Measurements from ENCODE around the gene COPB2.
"Not testable (repeated sequence)": the region's sequence is repeated elsewhere in the genome, so short reads cannot be mapped to it uniquely, and the experiment has no call there.

The COPB2 gene

GRCh38 chr3:139389552-139390368 is at the start of gene COPB2:
Gene COPB2 (minus strand): TSS chr3:139389647. CDS start chr3:139389550, 97 bp downstream.
- FAIRE-seq, result peak; percentile 92

- no peak for FAIRE-seq
Observed at GRCh38 chr3:139434764-139435307, 45.4 kb upstream of the COPB2 start.

- no peak for FAIRE-seq
Observed at GRCh38 chr3:139434228-139434627, 44.8 kb upstream of the COPB2 start.

GRCh38 chr3:139433089-139433488 is 43.6 kb upstream of the COPB2 start:
- no peak for FAIRE-seq

- no peak for FAIRE-seq
Observed at GRCh38 chr3:139430493-139430892, 41.0 kb upstream of the COPB2 start.

- FAIRE-seq, result peak; percentile 79
Observed at GRCh38 chr3:139427283-139428060, 38.0 kb upstream of the COPB2 start.

- FAIRE-seq, result no peak
Observed at GRCh38 chr3:139425745-139426400, 36.4 kb upstream of the COPB2 start.

GRCh38 chr3:139423232-139423631 is 33.8 kb upstream of the COPB2 start:
- FAIRE-seq, result no peak

GRCh38 chr3:139421460-139421859 is 32.0 kb upstream of the COPB2 start:
- no peak for FAIRE-seq

- no peak for FAIRE-seq
Observed at GRCh38 chr3:139421040-139421439, 31.6 kb upstream of the COPB2 start.

GRCh38 chr3:139418144-139418543 is 28.7 kb upstream of the COPB2 start:
- FAIRE-seq, result no peak

- no peak for FAIRE-seq
Observed at GRCh38 chr3:139416275-139416674, 26.8 kb upstream of the COPB2 start.

- FAIRE-seq, result no peak
Observed at GRCh38 chr3:139414608-139415224, 25.3 kb upstream of the COPB2 start.

GRCh38 chr3:139412891-139413290 is 23.4 kb upstream of the COPB2 start:
- not testable (repeated sequence) for FAIRE-seq

GRCh38 chr3:139401155-139401554 is 11.7 kb upstream of the COPB2 start:
- not testable (repeated sequence) for FAIRE-seq

- no peak for FAIRE-seq
Observed at GRCh38 chr3:139396707-139397106, 7.3 kb upstream of the COPB2 start.

- no peak for FAIRE-seq
Observed at GRCh38 chr3:139394116-139394515, 4.7 kb upstream of the COPB2 start.

- no peak for FAIRE-seq
Observed at GRCh38 chr3:139388821-139389551, 461 bp downstream of the COPB2 start.

GRCh38 chr3:139388077-139388476 is 1.4 kb downstream of the COPB2 start:
- no peak for FAIRE-seq

- not testable (repeated sequence) for FAIRE-seq
Observed at GRCh38 chr3:139382291-139382690, 7.2 kb downstream of the COPB2 start.

- FAIRE-seq, result no peak
Observed at GRCh38 chr3:139380575-139380974, 8.9 kb downstream of the COPB2 start.
